H9 (cell line): Measurements from ENCODE around the gene STIMATE. TPM values are rescaled to one million over a fixed set of nuclear protein-coding genes. Genes with fewer than 3 reads are reported as not detected.

Experiments
- DNase-seq: peaks from one replicate; pipeline ENCODE4 v3.0.0-alpha.2; 2017
- H2AFZ ChIP-seq: one replicate; pipeline ENCODE4 v1.6.1; 2013; ENCODE audit warnings: mild to moderate bottlenecking, low read length, control low read depth, moderate library complexity
- H2AK5ac ChIP-seq: 2 replicates; pipeline ENCODE4 v1.6.1; 2013; ENCODE audit warnings: low read length, control low read depth, mixed read lengths; ENCODE audit not compliant: insufficient read length
- H2BK120ac ChIP-seq: one replicate; pipeline ENCODE4 v1.6.1; 2013; ENCODE audit warnings: low read depth, mild to moderate bottlenecking, low read length, control low read depth, inconsistent platforms; ENCODE audit not compliant: poor library complexity, severe bottlenecking
- H2BK12ac ChIP-seq: 2 replicates; pipeline ENCODE4 v1.6.1; 2013; ENCODE audit warnings: low read length, control low read depth, mixed read lengths, low read depth; ENCODE audit not compliant: insufficient read length
- H2BK15ac ChIP-seq: 2 replicates; pipeline ENCODE4 v1.6.1; 2013; ENCODE audit warnings: low read depth, low read length, control low read depth
- H2BK20ac ChIP-seq: one replicate; pipeline ENCODE4 v1.6.1; 2013; ENCODE audit warnings: low read depth, mild to moderate bottlenecking, low read length, control low read depth, inconsistent platforms; ENCODE audit not compliant: poor library complexity, severe bottlenecking
- H2BK5ac ChIP-seq: 2 replicates; pipeline ENCODE4 v1.6.1; 2013; ENCODE audit warnings: low read length, control low read depth, mixed read lengths; ENCODE audit not compliant: insufficient read length
- H3K14ac ChIP-seq: 2 replicates; pipeline ENCODE4 v1.6.1; 2013; ENCODE audit warnings: low read length, control low read depth; ENCODE audit not compliant: insufficient read depth
- H3K18ac ChIP-seq: 2 replicates; pipeline ENCODE4 v1.6.1; 2013; ENCODE audit warnings: low read depth, mild to moderate bottlenecking, mixed read lengths, low read length, control low read depth; ENCODE audit not compliant: insufficient read length
- H3K23ac ChIP-seq: 2 replicates; pipeline ENCODE4 v1.6.1; 2013; ENCODE audit warnings: low read length, control low read depth, mixed read lengths, low read depth; ENCODE audit not compliant: insufficient read length
- H3K23me2 ChIP-seq: 2 replicates; pipeline ENCODE4 v1.6.1; 2013; ENCODE audit warnings: low read depth, mild to moderate bottlenecking, mixed read lengths, low read length, control low read depth; ENCODE audit not compliant: insufficient read length, poor library complexity, severe bottlenecking
- H3K27ac ChIP-seq: 2 replicates; pipeline ENCODE4 v1.5.1; 2013; ENCODE audit warnings: low read length, control low read depth, mixed read lengths, low read depth; ENCODE audit not compliant: insufficient read length
- H3K27me3 ChIP-seq: 2 replicates; pipeline ENCODE4 v1.6.1; 2013; ENCODE audit warnings: low read length, control low read depth, inconsistent platforms; ENCODE audit not compliant: insufficient read depth
- H3K4ac ChIP-seq: 2 replicates; pipeline ENCODE4 v1.6.1; 2013; ENCODE audit warnings: low read depth, mild to moderate bottlenecking, control low read depth, inconsistent platforms, low read length, moderate library complexity
- H3K4me1 ChIP-seq: 2 replicates; pipeline ENCODE4 v1.6.1; 2013; ENCODE audit warnings: low read length, control low read depth, inconsistent platforms; ENCODE audit not compliant: insufficient read depth
- H3K4me2 ChIP-seq: 2 replicates; pipeline ENCODE4 v1.6.1; 2013; ENCODE audit warnings: low read length, control low read depth, mixed read lengths; ENCODE audit not compliant: insufficient read length, insufficient read depth
- H3K56ac ChIP-seq: 2 replicates; pipeline ENCODE4 v1.6.1; 2013; ENCODE audit warnings: low read depth, mild to moderate bottlenecking, mixed read lengths, low read length, control low read depth; ENCODE audit not compliant: insufficient read length
- H3K79me1 ChIP-seq: 2 replicates; pipeline ENCODE4 v1.6.1; 2013; ENCODE audit warnings: low read depth, mild to moderate bottlenecking, moderate library complexity, low read length, control low read depth, inconsistent platforms; ENCODE audit not compliant: insufficient read depth, poor library complexity, severe bottlenecking
- H3K79me2 ChIP-seq: 2 replicates; pipeline ENCODE4 v1.6.1; 2013; ENCODE audit warnings: low read length, control low read depth, inconsistent platforms; ENCODE audit not compliant: insufficient read depth
- H3K9ac ChIP-seq: 2 replicates; pipeline ENCODE4 v1.6.1; 2013; ENCODE audit warnings: low read length, control low read depth, mixed read lengths; ENCODE audit not compliant: insufficient read length; ENCODE audit errors: extremely low read depth
- H3K9me3 ChIP-seq: one replicate; pipeline ENCODE4 v1.6.1; 2013; ENCODE audit warnings: low read depth, low read length, inconsistent platforms; ENCODE audit not compliant: control insufficient read depth
- H3T11ph ChIP-seq: one replicate; pipeline ENCODE4 v1.6.1; 2013; ENCODE audit warnings: mild to moderate bottlenecking, low read length, control low read depth, inconsistent platforms
- H4K20me1 ChIP-seq: one replicate; pipeline ENCODE4 v1.6.1; 2013; ENCODE audit not compliant: control insufficient read depth, insufficient read length, insufficient read depth
- H4K5ac ChIP-seq: 2 replicates; pipeline ENCODE4 v1.6.1; 2013; ENCODE audit warnings: low read depth, mild to moderate bottlenecking, mixed read lengths, low read length, control low read depth; ENCODE audit not compliant: insufficient read length
- H4K8ac ChIP-seq: replicated peaks from 2 replicates; pipeline ENCODE4 v1.6.1; 2013; ENCODE audit warnings: low read length, control low read depth, mixed read lengths, low read depth; ENCODE audit not compliant: insufficient read length
- H4K91ac ChIP-seq: 2 replicates; pipeline ENCODE4 v1.6.1; 2013; ENCODE audit warnings: low read depth, mild to moderate bottlenecking, moderate library complexity, mixed read lengths, low read length, control low read depth; ENCODE audit not compliant: insufficient read length
- H3K27ac Mint-ChIP-seq, 3 experiments: 2 replicates in 2 of 3; 3 replicates in 1 of 3; pipeline ENCODE4 v1.8.0; 2020 to 2021; ENCODE audit warnings: mixed read lengths in 3 of 3, mild to moderate bottlenecking in 1 of 3, moderate library complexity in 1 of 3
- H3K27me3 Mint-ChIP-seq: 2 replicates; pipeline ENCODE4 v1.8.0; 2021; ENCODE audit warnings: low read depth, mild to moderate bottlenecking, moderate library complexity, mixed read lengths
- H3K36me3 Mint-ChIP-seq, 3 experiments: 2 replicates in 2 of 3; 3 replicates in 1 of 3; pipeline ENCODE4 v1.8.0; 2020 to 2021; ENCODE audit warnings: low read depth in 3 of 3, mixed read lengths in 3 of 3; ENCODE audit not compliant: insufficient read depth in 1 of 3
- H3K4me1 Mint-ChIP-seq, 2 experiments: 2 replicates each; pipeline ENCODE4 v1.8.0; 2020; ENCODE audit warnings: mixed read lengths in 2 of 2
- H3K4me3 Mint-ChIP-seq, 2 experiments: 2 replicates in 1 of 2; 3 replicates in 1 of 2; pipeline ENCODE4 v1.8.0; 2020 to 2021; ENCODE audit warnings: mild to moderate bottlenecking in 2 of 2, mixed read lengths in 2 of 2, moderate library complexity in 1 of 2
- H3K9me3 Mint-ChIP-seq, 2 experiments: 2 replicates in 1 of 2; 3 replicates in 1 of 2; pipeline ENCODE4 v1.8.0; 2020; ENCODE audit warnings: mild to moderate bottlenecking in 2 of 2, mixed read lengths in 2 of 2, moderate library complexity in 1 of 2
- WGBS: extraction: QIAGEN DNeasy Blood & Tissue Kit; methylation state at CpG from one replicate; pipeline ENCODE4 v1.1.7; 2013; ENCODE audit warnings: missing lambda C conversion rate, low lambda C conversion rate, mixed read lengths; ENCODE audit not compliant: insufficient read length; ENCODE audit errors: extremely low coverage; 5-methylcytosine and 5-hydroxymethylcytosine counted together
- total RNA-seq: library from RNA; stranded (reverse); gene quantifications from 2 replicates; pipeline ENCODE4 v1.2.1, GENCODE V29; 2021
- TF ChIP-seq, protein P1 (sequence below): fragments of 200-600 bp; sonication (generic); conservative IDR thresholded peaks from 3 replicates; pipeline ENCODE4 v1.8.0; 2021; ENCODE audit warnings: antibody characterized with exemption, mild to moderate bottlenecking

The STIMATE gene
- total RNA-seq, 1 experiment from 2014 or later: 25.6 TPM

DNA sequence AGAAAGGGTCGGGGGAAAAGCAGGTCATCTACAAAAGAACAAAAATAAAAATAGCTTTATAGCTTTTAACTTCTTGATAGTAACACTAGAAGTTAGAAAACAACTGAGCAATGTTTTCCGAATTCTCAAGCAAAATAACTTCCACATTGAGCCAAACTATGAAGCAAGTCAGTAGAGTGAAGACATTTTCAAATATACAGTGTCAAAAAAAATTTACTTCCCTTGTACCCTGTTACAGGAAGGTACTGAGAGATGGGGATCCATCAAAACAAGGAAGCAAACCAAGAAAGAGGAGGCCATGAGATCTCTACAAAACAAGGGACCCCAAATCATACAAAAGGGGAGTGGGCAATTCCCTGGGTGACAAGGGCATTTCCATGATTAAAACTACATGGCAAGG is 26.6 kb upstream of the STIMATE start:
- no peak overlapping the region for H2BK12ac ChIP-seq
- peaks cover 6 to 15% (median 10%) of the 10 kb centered on the region in 3 experiments; a peak in 5 of 7 replicates for H3K36me3 Mint-ChIP-seq
- H2BK120ac ChIP-seq: no peak overlapping the region
- H3K27me3 Mint-ChIP-seq: no peaks in the 10 kb centered on the region
- H3K18ac ChIP-seq: no peak overlapping the region
- no peak overlapping the region for H3K56ac ChIP-seq
- no peaks in the 10 kb centered on the region for H3K79me1 ChIP-seq
- no peak overlapping the region for H3K4ac ChIP-seq
- TF ChIP-seq, protein P1, sequence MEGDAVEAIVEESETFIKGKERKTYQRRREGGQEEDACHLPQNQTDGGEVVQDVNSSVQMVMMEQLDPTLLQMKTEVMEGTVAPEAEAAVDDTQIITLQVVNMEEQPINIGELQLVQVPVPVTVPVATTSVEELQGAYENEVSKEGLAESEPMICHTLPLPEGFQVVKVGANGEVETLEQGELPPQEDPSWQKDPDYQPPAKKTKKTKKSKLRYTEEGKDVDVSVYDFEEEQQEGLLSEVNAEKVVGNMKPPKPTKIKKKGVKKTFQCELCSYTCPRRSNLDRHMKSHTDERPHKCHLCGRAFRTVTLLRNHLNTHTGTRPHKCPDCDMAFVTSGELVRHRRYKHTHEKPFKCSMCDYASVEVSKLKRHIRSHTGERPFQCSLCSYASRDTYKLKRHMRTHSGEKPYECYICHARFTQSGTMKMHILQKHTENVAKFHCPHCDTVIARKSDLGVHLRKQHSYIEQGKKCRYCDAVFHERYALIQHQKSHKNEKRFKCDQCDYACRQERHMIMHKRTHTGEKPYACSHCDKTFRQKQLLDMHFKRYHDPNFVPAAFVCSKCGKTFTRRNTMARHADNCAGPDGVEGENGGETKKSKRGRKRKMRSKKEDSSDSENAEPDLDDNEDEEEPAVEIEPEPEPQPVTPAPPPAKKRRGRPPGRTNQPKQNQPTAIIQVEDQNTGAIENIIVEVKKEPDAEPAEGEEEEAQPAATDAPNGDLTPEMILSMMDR: no peak
- H3K4me1 ChIP-seq: no peaks in the 10 kb centered on the region
- H3K14ac ChIP-seq: no peak overlapping the region
- no peaks in the 10 kb centered on the region for H4K20me1 ChIP-seq
- no peaks in the 10 kb centered on the region for H3K9me3 ChIP-seq
- H3K9me3 Mint-ChIP-seq: no peaks in the 10 kb centered on the region
- H3K27me3 ChIP-seq: no peaks in the 10 kb centered on the region
- no peak overlapping the region for H3T11ph ChIP-seq
- H3K23me2 ChIP-seq: no peaks in the 10 kb centered on the region
- no CpG with 5 or more reads among the region's 2 CpGs for WGBS
- no peaks in the 10 kb centered on the region for H3K79me2 ChIP-seq
- H2BK5ac ChIP-seq: no peak overlapping the region
- DNase-seq: no peak
- H3K4me1 Mint-ChIP-seq: no peaks in the 10 kb centered on the region
- H3K4me2 ChIP-seq: no peak overlapping the region
- H4K5ac ChIP-seq: no peak overlapping the region
- no peak overlapping the region for H2BK20ac ChIP-seq
- H3K9ac ChIP-seq: no peak overlapping the region
- no peak overlapping the region for H2AK5ac ChIP-seq
- H2AFZ ChIP-seq: no peak overlapping the region
- no peak overlapping the region for H3K4me3 Mint-ChIP-seq
- H3K27ac ChIP-seq: no peak overlapping the region
- H3K27ac Mint-ChIP-seq: no peak overlapping the region
- H4K91ac ChIP-seq: no peak overlapping the region
- H4K8ac ChIP-seq: no peak overlapping the region
- no peak overlapping the region for H3K23ac ChIP-seq
- no peak overlapping the region for H2BK15ac ChIP-seq
